ENCODE measurements around the gene B3GNT2.
"Not testable (repeated sequence)": the region's sequence is repeated elsewhere in the genome, so short reads cannot be mapped to it uniquely, and the experiment has no call there.

B3GNT2 gene

GRCh38 chr2:62254424-62255266, 58.7 kb downstream of the B3GNT2 start:
- H3K4me2 ChIP-seq, result no peak overlapping the region
- H3K4me3 ChIP-seq, result no peak overlapping the region
- H3K27me3 ChIP-seq, result no peaks in the 10 kb centered on the region
- no peak overlapping the region for H3K27ac ChIP-seq
- H3K4me1 ChIP-seq, result no peaks in the 10 kb centered on the region
- H4K20me1 ChIP-seq, result no peaks in the 10 kb centered on the region
- TF ChIP-seq Cebpa-rat (IDR thresholded peaks at IDR 0.05), result no peak
- H3K9ac ChIP-seq, result no peak overlapping the region
- peaks cover 14% of the 10 kb centered on the region for H3K9me3 ChIP-seq
- no peaks in the 10 kb centered on the region for H3K36me3 ChIP-seq

DNA sequence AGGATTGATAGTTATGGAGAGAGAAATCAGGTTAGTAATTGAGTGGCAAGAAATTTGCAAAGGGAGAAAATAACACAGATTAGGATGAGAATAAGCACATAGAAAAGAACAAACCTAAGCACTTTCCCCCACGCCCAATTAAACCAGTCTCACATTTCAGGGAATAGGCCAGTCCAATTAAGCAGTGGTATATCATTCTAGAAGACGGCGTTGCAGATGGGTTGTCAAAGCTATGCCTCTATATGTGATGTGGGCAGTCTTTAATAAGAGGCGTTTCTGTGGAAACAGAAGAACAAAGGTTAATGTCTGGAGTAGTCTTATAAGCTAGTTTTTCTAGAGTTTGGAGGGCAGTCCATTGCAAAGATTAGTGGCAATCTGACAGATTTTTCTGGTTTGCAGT, 61.6 kb downstream of the B3GNT2 start:
- H3K9ac ChIP-seq, result no peak overlapping the region
- H3K9me3 ChIP-seq, result peaks cover 14% of the 10 kb centered on the region
- no peaks in the 10 kb centered on the region for H3K27me3 ChIP-seq
- H3K4me2 ChIP-seq, result no peak overlapping the region
- H3K27ac ChIP-seq, result no peak overlapping the region
- no peak overlapping the region for H3K4me3 ChIP-seq
- no peak for TF ChIP-seq Cebpa-rat (IDR thresholded peaks at IDR 0.05)
- no peaks in the 10 kb centered on the region for H3K4me1 ChIP-seq
- H4K20me1 ChIP-seq, result no peaks in the 10 kb centered on the region
- H3K36me3 ChIP-seq, result no peaks in the 10 kb centered on the region

GRCh38 chr2:62263076-62263715, 67.3 kb downstream of the B3GNT2 start:
- Histone ChIP-seq H3K4me2 (no peak overlapping the region), H3K4me1 (no peaks in the 10 kb centered on the region; the same call in 1 of the 2 replicates), H4K20me1 (no peaks in the 10 kb centered on the region), H3K9ac (no peak overlapping the region), H3K27me3 (no peaks in the 10 kb centered on the region), H3K4me3 (no peak overlapping the region), H3K9me3 (no peaks in the 10 kb centered on the region), H3K36me3 (no peaks in the 10 kb centered on the region), H3K27ac (no peak overlapping the region)
- TF ChIP-seq Cebpa-rat (IDR thresholded peaks at IDR 0.05), result no peak

GRCh38 chr2:62264186-62264585, 68.3 kb downstream of the B3GNT2 start:
- H3K4me2 ChIP-seq, result no peak overlapping the region
- no peak overlapping the region for H3K9ac ChIP-seq
- H3K4me3 ChIP-seq, result no peak overlapping the region
- H3K4me1 ChIP-seq, result no peaks in the 10 kb centered on the region; the same call in 1 of the 2 replicates
- H4K20me1 ChIP-seq, result no peaks in the 10 kb centered on the region
- no peaks in the 10 kb centered on the region for H3K36me3 ChIP-seq
- peaks cover 4% of the 10 kb centered on the region; the same call in 1 of the 2 replicates for H3K9me3 ChIP-seq
- TF ChIP-seq Cebpa-rat (IDR thresholded peaks at IDR 0.05), result no peak
- H3K27ac ChIP-seq, result no peak overlapping the region
- no peaks in the 10 kb centered on the region for H3K27me3 ChIP-seq

GRCh38 chr2:62265106-62265505, 69.2 kb downstream of the B3GNT2 start:
- H3K4me3 ChIP-seq, result no peak overlapping the region
- H3K27me3 ChIP-seq, result no peaks in the 10 kb centered on the region
- H3K36me3 ChIP-seq, result no peaks in the 10 kb centered on the region
- no peaks in the 10 kb centered on the region; the same call in 1 of the 2 replicates for H3K4me1 ChIP-seq
- H3K4me2 ChIP-seq, result no peak overlapping the region
- H3K27ac ChIP-seq, result no peak overlapping the region
- no peaks in the 10 kb centered on the region for H4K20me1 ChIP-seq
- no peak overlapping the region for H3K9ac ChIP-seq
- peaks cover 4% of the 10 kb centered on the region; the same call in 1 of the 2 replicates for H3K9me3 ChIP-seq
- TF ChIP-seq Cebpa-rat (IDR thresholded peaks at IDR 0.05), result no peak

- H3K4me2 ChIP-seq, result no peak overlapping the region
- H4K20me1 ChIP-seq, result no peaks in the 10 kb centered on the region
- no peaks in the 10 kb centered on the region for H3K36me3 ChIP-seq
- no peak for TF ChIP-seq Cebpa-rat (IDR thresholded peaks at IDR 0.05)
- peaks cover 4% of the 10 kb centered on the region; the same call in 1 of the 2 replicates for H3K9me3 ChIP-seq
- no peak overlapping the region for H3K4me3 ChIP-seq
- no peak overlapping the region for H3K27ac ChIP-seq
- no peaks in the 10 kb centered on the region; the same call in 1 of the 2 replicates for H3K4me1 ChIP-seq
- H3K9ac ChIP-seq, result no peak overlapping the region
- no peaks in the 10 kb centered on the region for H3K27me3 ChIP-seq
Measured at GRCh38 chr2:62266433-62267038, 70.6 kb downstream of the B3GNT2 start.

- H3K36me3 ChIP-seq, result no peaks in the 10 kb centered on the region
- H3K4me3 ChIP-seq, result no peak overlapping the region
- no peaks in the 10 kb centered on the region for H3K27me3 ChIP-seq
- no peak for TF ChIP-seq Cebpa-rat (IDR thresholded peaks at IDR 0.05)
- no peaks in the 10 kb centered on the region; the same call in 1 of the 2 replicates for H3K4me1 ChIP-seq
- no peak overlapping the region for H3K27ac ChIP-seq
- no peak overlapping the region for H3K4me2 ChIP-seq
- H3K9me3 ChIP-seq, result peaks cover 4% of the 10 kb centered on the region; the same call in 1 of the 2 replicates
- no peak overlapping the region for H3K9ac ChIP-seq
- no peaks in the 10 kb centered on the region for H4K20me1 ChIP-seq
Measured at GRCh38 chr2:62267696-62268095, 71.8 kb downstream of the B3GNT2 start.

- H3K9me3 ChIP-seq, H3K4me2 ChIP-seq, H3K4me3 ChIP-seq, H3K36me3 ChIP-seq, H3K27me3 ChIP-seq, H4K20me1 ChIP-seq, H3K4me1 ChIP-seq, H3K9ac ChIP-seq, H3K27ac ChIP-seq: not testable (repeated sequence)
Measured at GRCh38 chr2:62268681-62269188, 72.8 kb downstream of the B3GNT2 start.

DNA sequence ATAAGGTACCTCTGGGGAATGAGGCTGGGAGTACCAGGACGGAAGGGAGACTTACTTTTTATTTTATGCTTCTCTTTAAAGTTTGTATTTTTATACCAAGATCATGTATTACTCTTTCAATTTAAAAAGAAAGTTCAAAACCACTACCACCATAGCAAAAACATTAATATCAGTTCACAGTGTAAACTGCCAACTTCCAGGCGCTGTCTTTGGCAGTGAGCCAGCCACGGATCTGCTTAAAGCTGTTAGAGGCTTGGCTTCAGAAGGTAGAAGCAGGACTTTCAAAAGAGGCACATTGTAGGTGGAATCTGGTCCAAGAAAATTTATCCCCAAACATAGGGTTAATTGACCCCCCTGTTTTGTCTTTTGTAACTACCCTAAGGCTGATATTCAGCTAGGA, 74.8 kb downstream of the B3GNT2 start:
- H3K27ac ChIP-seq, result no peak overlapping the region
- H3K27me3 ChIP-seq, result no peaks in the 10 kb centered on the region
- H3K4me1 ChIP-seq, result no peaks in the 10 kb centered on the region
- no peak overlapping the region for H3K4me3 ChIP-seq
- no peak for TF ChIP-seq Cebpa-rat (IDR thresholded peaks at IDR 0.05)
- peaks cover 11% of the 10 kb centered on the region; the same call in 1 of the 2 replicates for H3K9me3 ChIP-seq
- H4K20me1 ChIP-seq, result no peaks in the 10 kb centered on the region
- no peak overlapping the region for H3K9ac ChIP-seq
- no peaks in the 10 kb centered on the region for H3K36me3 ChIP-seq
- H3K4me2 ChIP-seq, result no peak overlapping the region

Data from BLaER1 (cell line).